NCI-H146 treated with DMSO at 0.1 percent for 48 hours (cell line): Measurements from ENCODE around the gene SLC5A4.
A peak's percentile ranks its signal among the peaks of the same experiment; 100 is the strongest.
"Not testable (repeated sequence)": the region's sequence is repeated elsewhere in the genome, so short reads cannot be mapped to it uniquely, and the experiment has no call there.

Experiments
- DNase-seq: peaks from one replicate; lab custom pipeline; 2025; ENCODE audit not compliant: unreplicated experiment; lab: John Stamatoyannopoulos, UW

Gene SLC5A4

GRCh38 chr22:32255217-32255616, at the start of gene SLC5A4:
SLC5A4 (minus strand) TSS chr22:32255347; CDS start chr22:32255329, 18 bp downstream.
- no peak for DNase-seq

GRCh38 chr22:32293921-32294320, 38.8 kb upstream of the SLC5A4 start:
- not testable (repeated sequence) for DNase-seq

- no peak for DNase-seq
These were observed 31.2 kb upstream of the SLC5A4 start for GRCh38 chr22:32286290-32286840.

DNA sequence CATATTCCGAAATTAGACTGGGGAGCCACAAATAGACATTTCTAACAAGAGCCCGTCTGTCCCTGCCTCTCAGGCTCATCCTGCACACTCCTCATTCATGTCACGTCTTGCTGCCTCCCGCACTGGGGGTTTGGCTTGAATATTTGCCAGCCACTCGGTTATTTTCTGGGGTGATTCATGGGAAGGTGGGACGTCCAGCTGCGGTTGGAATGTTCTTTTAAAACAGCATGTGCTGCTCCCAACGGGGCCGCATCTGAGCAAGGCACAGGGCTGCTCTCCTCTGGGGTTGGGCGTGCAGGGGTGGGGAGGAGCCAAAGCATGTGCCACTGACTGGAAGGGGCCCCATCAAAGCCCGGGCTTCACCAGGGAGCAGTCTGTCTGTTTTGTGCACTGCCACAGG, 25.9 kb upstream of the SLC5A4 start:
- DNase-seq: no peak

DNA sequence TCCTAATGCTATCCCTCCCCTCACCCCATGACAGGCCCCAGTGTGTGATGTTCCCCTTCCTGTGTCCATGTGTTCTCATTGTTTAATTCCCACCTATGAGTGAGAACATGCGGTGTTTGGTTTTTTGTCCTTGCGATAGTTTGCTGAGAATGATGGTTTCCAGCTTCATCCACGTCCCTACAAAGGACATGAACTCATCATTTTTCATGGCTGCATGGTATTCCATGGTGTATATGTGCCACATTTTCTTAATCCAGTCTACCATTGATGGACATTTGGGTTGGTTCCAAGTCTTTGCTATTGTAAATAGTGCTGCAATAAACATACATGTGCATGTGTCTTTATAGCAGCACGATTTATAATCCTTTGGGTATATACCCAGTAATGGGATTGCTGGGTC, 20.2 kb upstream of the SLC5A4 start:
- not testable (repeated sequence) for DNase-seq

DNA sequence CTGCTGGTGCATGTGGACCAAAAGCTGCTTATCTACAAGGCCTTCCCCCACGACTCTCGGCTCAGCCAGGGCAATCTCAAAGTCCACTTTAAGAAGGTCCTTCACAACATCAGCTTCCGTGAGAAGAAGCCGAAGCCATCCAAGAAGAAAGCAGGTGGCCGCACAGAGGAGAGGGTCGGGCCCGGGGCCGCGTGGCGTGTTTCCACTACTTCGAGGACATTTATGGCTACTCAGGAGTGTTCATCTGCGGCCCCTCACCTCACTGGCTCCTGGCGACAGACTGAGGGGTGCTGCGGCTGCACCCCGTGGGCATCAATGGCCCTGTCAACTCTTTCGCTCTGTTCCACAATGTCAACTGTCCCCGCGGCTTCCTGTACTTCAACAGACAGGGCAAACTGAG, 16.2 kb upstream of the SLC5A4 start:
- DNase-seq: no peak

GRCh38 chr22:32270641-32271369, 15.7 kb upstream of the SLC5A4 start:
- DNase-seq: no peak

- DNase-seq: no peak
These were observed 14.2 kb upstream of the SLC5A4 start for GRCh38 chr22:32269316-32269715.

DNA sequence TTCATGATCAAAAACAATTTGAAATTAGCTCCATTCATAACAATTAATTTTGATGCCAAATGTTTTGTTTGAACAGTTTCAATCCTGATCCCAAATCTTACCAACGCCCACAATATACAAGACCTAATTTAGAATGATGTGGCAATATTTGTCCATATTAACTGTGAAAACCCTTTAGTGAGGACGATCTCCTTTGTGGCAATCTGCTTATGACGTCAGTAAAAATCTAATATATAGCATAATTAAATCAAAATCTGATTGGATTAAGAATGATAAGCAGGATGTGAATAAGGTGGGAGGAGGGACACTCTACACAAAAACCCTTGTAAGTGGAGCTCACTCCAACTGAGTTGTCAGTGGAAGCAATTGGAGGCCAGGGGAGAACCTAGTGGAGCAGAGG, 11.9 kb upstream of the SLC5A4 start:
- DNase-seq: no peak

GRCh38 chr22:32265882-32266767, 11.0 kb upstream of the SLC5A4 start:
- DNase-seq: peak; percentile 33

GRCh38 chr22:32263678-32264077, 8.5 kb upstream of the SLC5A4 start:
- not testable (repeated sequence) for DNase-seq

DNA sequence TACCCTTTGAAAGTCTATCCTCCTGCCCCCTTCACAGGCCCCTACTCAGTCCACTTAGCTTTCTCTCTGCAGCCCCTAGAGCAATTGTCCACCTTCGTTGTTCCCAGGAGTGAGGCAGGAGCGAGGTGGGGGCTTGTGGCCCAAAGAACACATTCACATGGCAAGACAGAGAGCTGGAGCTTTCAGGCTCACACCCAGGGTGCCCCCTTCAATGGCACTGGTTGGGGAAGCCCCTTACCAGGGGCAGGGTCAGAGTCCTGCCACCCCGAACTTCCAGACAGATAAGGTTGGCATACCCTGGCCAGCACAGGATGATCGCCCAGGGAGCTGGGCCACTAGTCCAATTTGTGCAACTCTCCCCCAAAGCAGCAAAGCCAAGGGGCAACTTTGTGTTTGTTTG, 6.2 kb upstream of the SLC5A4 start:
- no peak for DNase-seq

DNA sequence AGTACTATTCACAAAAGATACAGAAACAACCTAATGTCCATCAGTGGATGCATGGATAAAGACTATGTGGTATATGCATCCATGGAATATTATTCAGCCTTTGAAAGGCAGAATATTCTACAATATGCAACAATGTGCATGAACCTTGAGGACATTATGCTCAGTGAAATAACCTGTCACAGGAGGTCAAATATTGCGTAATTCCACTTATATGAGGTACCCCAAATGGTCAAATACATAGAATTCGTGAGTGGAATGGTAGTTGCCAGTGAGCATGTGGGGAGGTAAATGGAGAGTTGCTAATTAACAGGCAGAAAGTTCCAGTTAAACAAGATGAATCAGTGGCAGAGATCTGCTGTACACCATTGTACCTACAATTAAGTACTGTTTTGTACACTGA, 3.6 kb upstream of the SLC5A4 start:
- DNase-seq: no peak

GRCh38 chr22:32255726-32256125, 579 bp upstream of the SLC5A4 start:
- DNase-seq: no peak

DNA sequence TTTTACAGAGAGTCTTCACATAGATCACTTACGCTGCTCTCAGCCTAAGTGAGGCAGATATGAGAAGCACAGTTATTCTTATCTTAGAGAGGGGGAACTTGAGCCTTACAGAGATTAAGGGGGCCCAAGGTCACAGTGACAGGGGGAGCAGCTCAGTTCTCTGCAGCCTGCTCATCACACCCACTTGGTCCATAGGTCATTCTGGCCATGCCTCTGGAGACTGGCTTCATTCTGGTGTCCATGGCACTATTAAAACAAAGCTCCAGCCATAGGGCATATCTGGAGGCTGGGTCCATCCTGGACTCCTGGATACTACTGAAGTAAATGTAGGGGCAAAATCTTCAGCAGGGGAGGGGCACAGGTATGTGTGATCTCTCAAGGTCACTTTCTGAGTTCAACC, 5.9 kb downstream of the SLC5A4 start:
- DNase-seq: no peak

- DNase-seq: no peak
These were observed 6.9 kb downstream of the SLC5A4 start for GRCh38 chr22:32248276-32248675.

- no peak for DNase-seq
These were observed 9.0 kb downstream of the SLC5A4 start for GRCh38 chr22:32246166-32246565.

DNA sequence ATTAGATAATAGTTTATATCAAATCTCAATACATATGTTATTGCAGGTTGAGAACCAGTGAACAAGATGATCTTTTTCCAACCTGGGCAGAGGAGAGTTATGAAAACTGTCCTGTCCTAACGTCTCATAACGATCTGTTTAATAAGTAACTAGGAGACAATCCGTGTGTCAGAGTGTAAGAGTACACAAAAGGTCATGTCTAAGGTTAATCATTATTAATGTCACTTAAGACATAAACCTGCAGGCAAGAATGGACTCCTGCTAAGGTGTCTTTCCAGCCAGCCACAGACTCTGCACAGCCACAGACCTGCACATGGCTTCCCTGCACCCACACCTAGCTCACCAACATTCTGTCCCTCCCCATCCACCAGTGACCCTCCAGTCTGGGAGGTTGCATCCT, 10.1 kb downstream of the SLC5A4 start:
- no peak for DNase-seq

- no peak for DNase-seq
These were observed 10.6 kb downstream of the SLC5A4 start for GRCh38 chr22:32244547-32244946.

- DNase-seq: no peak
These were observed 14.7 kb downstream of the SLC5A4 start for GRCh38 chr22:32240461-32240860.

DNA sequence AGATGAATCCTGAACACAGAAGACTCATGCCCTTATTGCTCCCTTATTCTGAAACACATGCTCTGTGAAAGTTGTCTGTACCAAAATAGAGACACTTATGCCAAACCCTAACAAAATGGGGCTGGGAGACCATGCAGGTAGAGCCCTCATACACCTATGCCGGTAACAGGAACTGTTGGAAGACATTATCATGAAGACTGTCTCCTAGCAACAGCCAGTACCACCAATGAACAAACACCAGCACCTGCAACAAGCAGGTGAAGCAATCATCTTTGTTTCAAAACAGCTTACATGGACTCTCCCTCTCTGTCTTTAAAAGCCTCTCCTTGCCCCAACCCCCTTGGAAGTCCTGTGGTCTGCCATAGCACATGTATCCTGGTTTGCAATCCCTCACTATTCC, 17.2 kb downstream of the SLC5A4 start:
- peak; percentile 88 for DNase-seq

- peak; percentile 92 for DNase-seq
These were observed 18.2 kb downstream of the SLC5A4 start for GRCh38 chr22:32236970-32237369.
